Skeletal muscle tissue (tissue), 4 donors: Measurements from ENCODE around the gene FTSJ1. TPM values are rescaled to one million over a fixed set of nuclear protein-coding genes. Genes with fewer than 3 reads are reported as not detected.

ENCODE experiments used
- H3K27ac ChIP-seq: one replicate; pipeline ENCODE4 v1.7.0; 2013; ENCODE audit warnings: mild to moderate bottlenecking, low read depth, low read length, inconsistent platforms
- H3K27me3 ChIP-seq, 3 donors: one replicate each; pipeline ENCODE4 v1.7.0; 2013; ENCODE audit warnings: low read length in 3 of 3; ENCODE audit not compliant: control insufficient read depth in 3 of 3, insufficient read depth in 3 of 3
- H3K36me3 ChIP-seq, 3 donors: one replicate each; pipeline ENCODE4 v1.7.0; 2013; ENCODE audit warnings: low read length in 3 of 3; ENCODE audit not compliant: control insufficient read depth in 3 of 3, insufficient read depth in 3 of 3
- H3K4me1 ChIP-seq, 3 donors: one replicate each; pipeline ENCODE4 v1.7.0; 2013; ENCODE audit warnings: low read length in 3 of 3, mild to moderate bottlenecking in 3 of 3; ENCODE audit not compliant: control insufficient read depth in 3 of 3, insufficient read depth in 3 of 3
- H3K4me3 ChIP-seq, 3 donors: one replicate each; pipeline ENCODE4 v1.7.0; 2013; ENCODE audit warnings: low read length in 3 of 3
- H3K9ac ChIP-seq, 3 donors: one replicate each; pipeline ENCODE4 v1.7.0; 2013; ENCODE audit warnings: low read length in 3 of 3, mild to moderate bottlenecking in 3 of 3, moderate library complexity in 2 of 3, low read depth in 1 of 3
- H3K9me3 ChIP-seq, 3 donors: one replicate each; pipeline ENCODE4 v1.7.0; 2013; ENCODE audit warnings: low read length in 3 of 3; ENCODE audit not compliant: control insufficient read depth in 3 of 3
- total RNA-seq: library from RNA; depleted of rRNA; stranded (reverse); fragments of >200 nt; gene quantifications from one replicate; pipeline ENCODE4 v1.2.3, GENCODE V29; 2014
- donor health status: Osteomylitis.

FTSJ1 gene
- total RNA-seq, 1 donor from 2014 or later = 20.9 TPM

- Histone ChIP-seq H3K9me3 (no peaks in the 10 kb centered on the region), H3K27me3 (no peaks in the 10 kb centered on the region), H3K4me3 (no peak overlapping the region), H3K27ac (no peak overlapping the region), H3K36me3 (peaks cover 8 to 15% (median 8%) of the 10 kb centered on the region in 3 donors), H3K4me1 (peaks cover 0 to 6% (median 5%) of the 10 kb centered on the region in 3 donors), H3K9ac (no peak overlapping the region)
These were observed 2.2 kb downstream of the FTSJ1 start for GRCh38 chrX:48477960-48478755.

GRCh38 chrX:48478806-48479205, 2.8 kb downstream of the FTSJ1 start:
- no peak overlapping the region for H3K9ac ChIP-seq
- peaks cover 8 to 15% (median 10%) of the 10 kb centered on the region in 3 donors for H3K36me3 ChIP-seq
- no peaks in the 10 kb centered on the region for H3K27me3 ChIP-seq
- H3K4me1 ChIP-seq = peaks cover 0 to 6% (median 5%) of the 10 kb centered on the region in 3 donors
- H3K27ac ChIP-seq = no peak overlapping the region
- H3K9me3 ChIP-seq = no peaks in the 10 kb centered on the region
- no peak overlapping the region for H3K4me3 ChIP-seq

GRCh38 chrX:48480142-48480541, 4.1 kb downstream of the FTSJ1 start:
- H3K27me3 ChIP-seq = no peaks in the 10 kb centered on the region
- no peak overlapping the region for H3K9ac ChIP-seq
- H3K9me3 ChIP-seq = no peaks in the 10 kb centered on the region
- H3K4me1 ChIP-seq = peaks cover 0 to 4% (median 3%) of the 10 kb centered on the region in 3 donors
- H3K36me3 ChIP-seq = peaks cover 8 to 15% (median 10%) of the 10 kb centered on the region in 3 donors
- no peak overlapping the region for H3K4me3 ChIP-seq
- H3K27ac ChIP-seq = no peak overlapping the region

GRCh38 chrX:48480583-48480982, 4.6 kb downstream of the FTSJ1 start:
- Histone ChIP-seq H3K4me1 (peaks cover 0 to 3% (median 3%) of the 10 kb centered on the region in 3 donors), H3K4me3 (no peak overlapping the region), H3K27me3 (no peaks in the 10 kb centered on the region), H3K9ac (no peak overlapping the region), H3K27ac (no peak overlapping the region), H3K9me3 (no peaks in the 10 kb centered on the region), H3K36me3 (peaks cover 8 to 15% (median 13%) of the 10 kb centered on the region in 3 donors)

GRCh38 chrX:48482526-48482925, 6.5 kb downstream of the FTSJ1 start:
- H3K27ac ChIP-seq = no peak overlapping the region
- H3K27me3 ChIP-seq = no peaks in the 10 kb centered on the region
- no peaks in the 10 kb centered on the region for H3K9me3 ChIP-seq
- H3K4me1 ChIP-seq = no peaks in the 10 kb centered on the region
- no peak overlapping the region for H3K4me3 ChIP-seq
- peaks cover 8 to 15% (median 15%) of the 10 kb centered on the region in 3 donors for H3K36me3 ChIP-seq
- H3K9ac ChIP-seq = no peak overlapping the region

- no peaks in the 10 kb centered on the region for H3K9me3 ChIP-seq
- H3K9ac ChIP-seq = no peak overlapping the region
- H3K4me3 ChIP-seq = no peak overlapping the region
These were observed 11.4 kb downstream of the FTSJ1 start for GRCh38 chrX:48487362-48487798.

GRCh38 chrX:48488034-48488433, 12.0 kb downstream of the FTSJ1 start:
- Histone ChIP-seq H3K9me3 (no peaks in the 10 kb centered on the region), H3K27me3 (peaks cover 0 to 4% (median 0%) of the 10 kb centered on the region in 3 donors), H3K36me3 (peaks cover 0 to 7% (median 0%) of the 10 kb centered on the region in 3 donors), H3K27ac (no peak overlapping the region), H3K4me1 (no peaks in the 10 kb centered on the region), H3K4me3 (no peak overlapping the region), H3K9ac (no peak overlapping the region)

More at GRCh38 chrX:48487362-48487798, 11.4 kb downstream of the FTSJ1 start:
- H3K36me3 ChIP-seq = peaks cover 2 to 8% (median 3%) of the 10 kb centered on the region in 3 donors
- H3K27ac ChIP-seq = no peak overlapping the region
- H3K4me1 ChIP-seq = no peaks in the 10 kb centered on the region
- peaks cover 0 to 4% (median 0%) of the 10 kb centered on the region in 3 donors for H3K27me3 ChIP-seq

- Histone ChIP-seq H3K36me3 (peaks cover 0 to 5% (median 0%) of the 10 kb centered on the region in 3 donors), H3K4me1 (no peaks in the 10 kb centered on the region), H3K9ac (no peak overlapping the region), H3K4me3 (no peak overlapping the region), H3K27me3 (peaks cover 0 to 4% (median 0%) of the 10 kb centered on the region in 3 donors), H3K9me3 (no peaks in the 10 kb centered on the region), H3K27ac (no peak overlapping the region)
These were observed 13.3 kb downstream of the FTSJ1 start for GRCh38 chrX:48489296-48489695.

GRCh38 chrX:48489892-48490291, 13.9 kb downstream of the FTSJ1 start:
- Histone ChIP-seq H3K4me3 (no peak overlapping the region), H3K27ac (no peak overlapping the region), H3K9me3 (no peaks in the 10 kb centered on the region), H3K9ac (no peak overlapping the region), H3K4me1 (no peaks in the 10 kb centered on the region), H3K27me3 (peaks cover 0 to 4% (median 0%) of the 10 kb centered on the region in 3 donors), H3K36me3 (peaks cover 0 to 5% (median 0%) of the 10 kb centered on the region in 3 donors)

- Histone ChIP-seq H3K9ac (no peak overlapping the region), H3K36me3 (peaks cover 0 to 2% (median 0%) of the 10 kb centered on the region in 3 donors)
These were observed 14.7 kb downstream of the FTSJ1 start for GRCh38 chrX:48490661-48491060.

More at GRCh38 chrX:48490661-48491060, 14.7 kb downstream of the FTSJ1 start:
- Histone ChIP-seq H3K4me3 (no peak overlapping the region), H3K4me1 (no peaks in the 10 kb centered on the region), H3K27ac (no peak overlapping the region), H3K27me3 (peaks cover 0 to 4% (median 0%) of the 10 kb centered on the region in 3 donors), H3K9me3 (no peaks in the 10 kb centered on the region)
